ENCODE results near the gene LYSMD2. TPM values are rescaled to one million over a fixed set of nuclear protein-coding genes. Genes with fewer than 3 reads are reported as not detected.

LYSMD2 gene
- total and polyA plus RNA-seq, 2 experiments from 2014 or later = 6.3 to 6.7 TPM

DNA sequence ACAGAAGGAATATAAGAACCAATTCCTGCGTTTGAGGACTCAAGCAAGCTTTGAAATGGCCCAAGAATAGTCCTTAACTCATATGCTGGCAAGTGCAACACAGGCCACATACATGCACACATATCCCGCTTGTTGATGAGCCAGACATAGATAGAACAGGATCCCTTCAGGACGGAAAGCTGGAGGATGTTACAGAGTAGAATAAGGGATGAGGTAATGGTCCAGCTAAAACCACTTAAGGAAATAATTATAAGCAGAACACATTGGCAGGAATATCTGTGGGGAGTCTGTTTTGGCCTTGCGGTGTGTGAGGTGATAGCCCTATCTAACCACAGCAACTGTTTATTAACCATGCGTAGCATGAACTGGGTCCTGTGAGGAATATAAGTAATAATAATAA, 31.2 kb downstream of the LYSMD2 start:
- peaks cover 17% of the 10 kb centered on the region for H3F3A ChIP-seq (ENCODE audit: insufficient read depth)
- H3K4me2 ChIP-seq (ENCODE audit: unreplicated experiment) = no peak overlapping the region
- H3K9me2 ChIP-seq (ENCODE audit: insufficient read depth) = no peaks in the 10 kb centered on the region
- no peak overlapping the region for H2AFZ ChIP-seq
- H3K4me1 ChIP-seq (ENCODE audit: insufficient read depth) = peaks cover 14% of the 10 kb centered on the region
- DNase-seq = peak; percentile 73
- no peak overlapping the region for H3K9ac ChIP-seq
- no peak overlapping the region for H3K4me3 ChIP-seq
- no peaks in the 10 kb centered on the region for H3K9me3 ChIP-seq (ENCODE audit: low read depth)
- no peak for TF ChIP-seq EZH2phosphoT487 (IDR thresholded peaks at IDR 0.05; ENCODE audit: insufficient read depth, low read depth)
- no peak for TF ChIP-seq EZH2 (IDR thresholded peaks at IDR 0.05; ENCODE audit: insufficient read depth, poor library complexity, severe bottlenecking)
- H3K27me3 ChIP-seq (replicated peaks; ENCODE audit: insufficient read depth) = peaks cover 19% of the 10 kb centered on the region; the same call in 1 of the 2 replicates
- H3K27ac ChIP-seq = no peak overlapping the region
- WGBS, 2 experiments (ENCODE audit: low coverage in 1 of 2, low lambda C conversion rate in 2 of 2, missing lambda C conversion rate in 2 of 2) = 1 to 2% methylated on average over 5 of the region's 5 CpGs
- H3K36me3 ChIP-seq (ENCODE audit: low read depth) = no peaks in the 10 kb centered on the region
- in situ Hi-C loops (cut with MboI) = no loop called here
- no peaks in the 10 kb centered on the region for H3K79me2 ChIP-seq (ENCODE audit: insufficient read depth)
- H4K20me1 ChIP-seq (ENCODE audit: insufficient read depth) = no peaks in the 10 kb centered on the region

DNA sequence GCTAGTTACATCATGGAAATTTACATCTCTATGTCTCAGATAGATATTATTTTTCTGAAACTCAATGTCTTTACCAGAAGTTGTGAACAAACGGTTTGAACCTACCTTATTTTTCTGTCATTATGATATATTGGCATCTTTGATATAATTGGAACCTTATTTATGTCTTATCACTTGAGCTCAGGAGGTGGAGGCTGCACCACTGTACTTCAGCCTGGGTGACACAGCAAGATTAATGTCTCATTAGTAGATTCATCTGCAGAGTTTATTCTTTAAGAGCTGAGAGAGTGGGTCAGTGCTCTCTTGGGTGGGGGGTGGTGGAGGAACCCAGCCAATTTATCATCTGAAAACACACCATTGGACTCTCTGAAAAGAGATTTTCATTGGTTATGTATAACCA, 34.7 kb downstream of the LYSMD2 start:
- Histone ChIP-seq H2AFZ (no peak overlapping the region), H3K9ac (no peak overlapping the region), H3F3A (ENCODE audit: insufficient read depth) (peaks cover 13% of the 10 kb centered on the region; the same call in 1 of the 2 replicates), H3K36me3 (ENCODE audit: low read depth) (no peaks in the 10 kb centered on the region), H3K4me2 (ENCODE audit: unreplicated experiment) (no peak overlapping the region), H4K20me1 (ENCODE audit: insufficient read depth) (no peaks in the 10 kb centered on the region), H3K27ac (no peak overlapping the region), H3K4me3 (no peak overlapping the region), H3K9me2 (ENCODE audit: insufficient read depth) (no peaks in the 10 kb centered on the region), H3K9me3 (ENCODE audit: low read depth) (no peaks in the 10 kb centered on the region), H3K27me3 (replicated peaks; ENCODE audit: insufficient read depth) (peaks cover 44% of the 10 kb centered on the region), H3K79me2 (ENCODE audit: insufficient read depth) (no peaks in the 10 kb centered on the region), H3K4me1 (ENCODE audit: insufficient read depth) (peaks cover 14% of the 10 kb centered on the region)
- in situ Hi-C loops (cut with MboI) = no loop called here
- no peak for TF ChIP-seq EZH2 (IDR thresholded peaks at IDR 0.05; ENCODE audit: insufficient read depth, poor library complexity, severe bottlenecking)
- TF ChIP-seq EZH2phosphoT487 (IDR thresholded peaks at IDR 0.05; ENCODE audit: insufficient read depth, low read depth) = no peak
- DNase-seq = no peak
- 43 to 45% methylated on average over 1 of the region's 1 CpG for WGBS, 2 experiments (ENCODE audit: low coverage in 1 of 2, low lambda C conversion rate in 2 of 2, missing lambda C conversion rate in 2 of 2)

DNA sequence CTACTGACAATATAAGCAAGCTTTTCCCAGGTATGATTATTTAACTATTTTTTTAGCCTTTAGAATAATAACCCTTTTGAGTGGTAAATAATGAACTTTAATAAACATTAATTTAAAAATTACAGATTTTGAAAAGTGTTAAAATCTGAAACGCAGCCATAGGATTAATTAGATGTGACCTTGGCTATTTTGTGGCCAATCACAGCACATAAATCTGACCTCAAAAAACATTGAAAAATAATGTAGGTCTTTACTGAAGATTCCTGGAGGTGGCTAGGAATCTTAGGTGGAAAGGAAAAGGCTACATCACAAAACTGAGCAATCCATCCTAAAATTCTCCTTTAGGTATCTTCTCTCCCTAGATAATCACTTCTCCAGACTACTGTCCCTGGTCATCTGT, 38.1 kb downstream of the LYSMD2 start:
- H3K79me2 ChIP-seq (ENCODE audit: insufficient read depth) = no peaks in the 10 kb centered on the region
- WGBS, 2 experiments (ENCODE audit: low coverage in 1 of 2, low lambda C conversion rate in 2 of 2, missing lambda C conversion rate in 2 of 2) = 63 to 70% methylated on average over 1 of the region's 1 CpG

DNA sequence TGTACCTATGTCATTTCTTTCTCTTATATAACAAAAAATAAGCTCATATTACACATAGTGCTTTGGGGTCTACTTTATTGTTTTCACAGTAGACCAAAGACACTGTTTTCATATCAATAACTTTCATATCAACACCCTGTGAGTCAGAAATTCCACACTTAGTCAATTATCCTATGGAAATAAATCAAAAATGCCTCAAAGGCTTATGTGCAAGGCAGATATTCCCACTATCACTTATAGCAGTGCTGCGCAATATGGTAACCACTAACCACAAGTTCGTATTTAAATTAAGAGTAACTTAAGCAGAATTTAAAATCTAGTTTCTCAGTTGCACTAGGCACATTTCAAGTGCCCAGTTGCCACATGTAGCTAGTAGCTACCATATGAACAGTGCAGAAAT, 40.3 kb downstream of the LYSMD2 start:
- WGBS, 2 experiments (ENCODE audit: low coverage in 1 of 2, low lambda C conversion rate in 2 of 2, missing lambda C conversion rate in 2 of 2) = 89 to 92% methylated on average over 2 of the region's 2 CpGs
- Histone ChIP-seq H3K4me2 (ENCODE audit: unreplicated experiment) (no peak overlapping the region), H3K27me3 (replicated peaks; ENCODE audit: insufficient read depth) (peaks cover 55% of the 10 kb centered on the region), H3K9ac (no peak overlapping the region), H3K4me3 (no peak overlapping the region), H3K9me3 (ENCODE audit: low read depth) (no peaks in the 10 kb centered on the region), H3K27ac (no peak overlapping the region), H3K36me3 (ENCODE audit: low read depth) (no peaks in the 10 kb centered on the region), H3F3A (ENCODE audit: insufficient read depth) (no peaks in the 10 kb centered on the region), H3K79me2 (ENCODE audit: insufficient read depth) (no peaks in the 10 kb centered on the region), H4K20me1 (ENCODE audit: insufficient read depth) (no peaks in the 10 kb centered on the region), H3K4me1 (ENCODE audit: insufficient read depth) (no peaks in the 10 kb centered on the region), H2AFZ (no peak overlapping the region), H3K9me2 (ENCODE audit: insufficient read depth) (no peaks in the 10 kb centered on the region)
- no peak for DNase-seq
- TF ChIP-seq EZH2phosphoT487 (IDR thresholded peaks at IDR 0.05; ENCODE audit: insufficient read depth, low read depth) = no peak
- no peak for TF ChIP-seq EZH2 (IDR thresholded peaks at IDR 0.05; ENCODE audit: insufficient read depth, poor library complexity, severe bottlenecking)
- in situ Hi-C loops (cut with MboI) = no loop called here

More for the DNA sequence above, 38.1 kb downstream of the LYSMD2 start:
- no peak for DNase-seq
- Histone ChIP-seq H3K4me3 (no peak overlapping the region), H3K9ac (no peak overlapping the region), H3F3A (ENCODE audit: insufficient read depth) (no peaks in the 10 kb centered on the region), H3K27me3 (replicated peaks; ENCODE audit: insufficient read depth) (peaks cover 52% of the 10 kb centered on the region), H3K9me3 (ENCODE audit: low read depth) (no peaks in the 10 kb centered on the region), H2AFZ (no peak overlapping the region), H3K4me1 (ENCODE audit: insufficient read depth) (no peaks in the 10 kb centered on the region), H3K9me2 (ENCODE audit: insufficient read depth) (no peaks in the 10 kb centered on the region), H3K27ac (no peak overlapping the region), H3K4me2 (ENCODE audit: unreplicated experiment) (no peak overlapping the region), H4K20me1 (ENCODE audit: insufficient read depth) (no peaks in the 10 kb centered on the region), H3K36me3 (ENCODE audit: low read depth) (no peaks in the 10 kb centered on the region)
- in situ Hi-C loops (cut with MboI) = no loop called here
- TF ChIP-seq EZH2phosphoT487 (IDR thresholded peaks at IDR 0.05; ENCODE audit: insufficient read depth, low read depth) = no peak
- no peak for TF ChIP-seq EZH2 (IDR thresholded peaks at IDR 0.05; ENCODE audit: insufficient read depth, poor library complexity, severe bottlenecking)

DNA sequence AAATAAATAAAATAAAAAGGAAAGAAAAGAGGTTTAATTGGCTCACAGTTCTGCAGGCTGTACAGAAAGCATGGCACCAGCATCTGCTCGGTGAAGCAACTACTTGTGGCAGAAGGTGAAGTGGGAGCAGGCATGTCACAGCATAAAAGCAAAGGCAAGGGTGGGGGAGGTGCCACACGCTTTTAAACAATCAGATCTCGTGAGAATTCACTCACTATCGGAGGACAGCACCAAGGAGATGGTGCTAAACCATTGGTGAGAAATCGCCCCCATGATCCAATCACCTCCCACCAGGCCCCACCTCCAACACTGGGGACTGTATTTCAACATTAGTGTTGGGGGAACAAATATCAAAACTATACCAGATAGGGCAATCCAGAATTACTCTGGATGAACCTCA, 40.9 kb downstream of the LYSMD2 start:
- Histone ChIP-seq H3K9ac (no peak overlapping the region), H3K27me3 (replicated peaks; ENCODE audit: insufficient read depth) (peaks cover 61% of the 10 kb centered on the region), H3K36me3 (ENCODE audit: low read depth) (no peaks in the 10 kb centered on the region), H2AFZ (no peak overlapping the region), H3K27ac (no peak overlapping the region), H3K79me2 (ENCODE audit: insufficient read depth) (no peaks in the 10 kb centered on the region), H3F3A (ENCODE audit: insufficient read depth) (no peaks in the 10 kb centered on the region), H4K20me1 (ENCODE audit: insufficient read depth) (no peaks in the 10 kb centered on the region), H3K4me1 (ENCODE audit: insufficient read depth) (no peaks in the 10 kb centered on the region), H3K4me2 (ENCODE audit: unreplicated experiment) (no peak overlapping the region), H3K4me3 (no peak overlapping the region), H3K9me3 (ENCODE audit: low read depth) (no peaks in the 10 kb centered on the region), H3K9me2 (ENCODE audit: insufficient read depth) (no peaks in the 10 kb centered on the region)
- no peak for DNase-seq
- in situ Hi-C loops (cut with MboI) = no loop called here
- WGBS, 2 experiments (ENCODE audit: low coverage in 1 of 2, low lambda C conversion rate in 2 of 2, missing lambda C conversion rate in 2 of 2) = 59 to 66% methylated on average over 5 of the region's 5 CpGs
- TF ChIP-seq EZH2 (IDR thresholded peaks at IDR 0.05; ENCODE audit: insufficient read depth, poor library complexity, severe bottlenecking) (no peak), EZH2phosphoT487 (IDR thresholded peaks at IDR 0.05; ENCODE audit: insufficient read depth, low read depth) (no peak)
